GM21576 (cell line): ENCODE measurements around the gene ARID5B.
"Not testable (repeated sequence)": the region's sequence is repeated elsewhere in the genome, so short reads cannot be mapped to it uniquely, and the experiment has no call there.

Source experiments
- ATAC-seq: cut with Tn5 transposase; IDR thresholded peaks from one replicate; pipeline ENCODE4 v1.9.1; 2021; ENCODE audit warnings: mild to moderate bottlenecking, moderate library complexity; ENCODE audit not compliant: unreplicated experiment

ARID5B gene

GRCh38 chr10:61964059-61964709 is 62.7 kb downstream of the ARID5B start:
- ATAC-seq, result no peak

GRCh38 chr10:61964949-61965702 is 63.6 kb downstream of the ARID5B start:
- no peak for ATAC-seq

- no peak for ATAC-seq
Observed at GRCh38 chr10:61965703-61966395, 64.3 kb downstream of the ARID5B start.

- no peak for ATAC-seq
Observed at GRCh38 chr10:61967298-61967697, 65.8 kb downstream of the ARID5B start.

GRCh38 chr10:61970182-61971002 is 68.9 kb downstream of the ARID5B start:
- no peak for ATAC-seq

GRCh38 chr10:61971003-61971325 is 69.5 kb downstream of the ARID5B start:
- no peak for ATAC-seq

GRCh38 chr10:61973169-61973568 is 71.7 kb downstream of the ARID5B start:
- ATAC-seq, result no peak

- no peak for ATAC-seq
Observed at GRCh38 chr10:61973906-61974305, 72.4 kb downstream of the ARID5B start.

GRCh38 chr10:61974601-61975390 is 73.3 kb downstream of the ARID5B start:
- peak; percentile 17 for ATAC-seq

GRCh38 chr10:61975391-61975932 is 74.0 kb downstream of the ARID5B start:
- ATAC-seq, result peak; percentile 86

- not testable (repeated sequence) for ATAC-seq
Observed at GRCh38 chr10:61976951-61977721, 75.6 kb downstream of the ARID5B start.

GRCh38 chr10:61978965-61979364 is 77.5 kb downstream of the ARID5B start:
- ATAC-seq, result no peak

- ATAC-seq, result no peak
Observed at GRCh38 chr10:61981460-61981859, 80.0 kb downstream of the ARID5B start.

- ATAC-seq, result no peak
Observed at GRCh38 chr10:61983255-61983654, 81.8 kb downstream of the ARID5B start.

GRCh38 chr10:61984803-61985418 is 83.4 kb downstream of the ARID5B start:
- no peak for ATAC-seq

GRCh38 chr10:61985715-61986114 is 84.2 kb downstream of the ARID5B start:
- ATAC-seq, result no peak

- ATAC-seq, result no peak
Observed at GRCh38 chr10:61986382-61986781, 84.9 kb downstream of the ARID5B start.

- ATAC-seq, result no peak
Observed at GRCh38 chr10:61986788-61987492, 85.4 kb downstream of the ARID5B start.
